Measurements from ENCODE around the gene APOL1. TPM values are rescaled to one million over a fixed set of nuclear protein-coding genes. Genes with fewer than 3 reads are reported as not detected.
A peak's percentile ranks its signal among the peaks of the same experiment; 100 is the strongest.

Gene APOL1
- total RNA-seq, 1 donor, result 10.3 TPM

DNA sequence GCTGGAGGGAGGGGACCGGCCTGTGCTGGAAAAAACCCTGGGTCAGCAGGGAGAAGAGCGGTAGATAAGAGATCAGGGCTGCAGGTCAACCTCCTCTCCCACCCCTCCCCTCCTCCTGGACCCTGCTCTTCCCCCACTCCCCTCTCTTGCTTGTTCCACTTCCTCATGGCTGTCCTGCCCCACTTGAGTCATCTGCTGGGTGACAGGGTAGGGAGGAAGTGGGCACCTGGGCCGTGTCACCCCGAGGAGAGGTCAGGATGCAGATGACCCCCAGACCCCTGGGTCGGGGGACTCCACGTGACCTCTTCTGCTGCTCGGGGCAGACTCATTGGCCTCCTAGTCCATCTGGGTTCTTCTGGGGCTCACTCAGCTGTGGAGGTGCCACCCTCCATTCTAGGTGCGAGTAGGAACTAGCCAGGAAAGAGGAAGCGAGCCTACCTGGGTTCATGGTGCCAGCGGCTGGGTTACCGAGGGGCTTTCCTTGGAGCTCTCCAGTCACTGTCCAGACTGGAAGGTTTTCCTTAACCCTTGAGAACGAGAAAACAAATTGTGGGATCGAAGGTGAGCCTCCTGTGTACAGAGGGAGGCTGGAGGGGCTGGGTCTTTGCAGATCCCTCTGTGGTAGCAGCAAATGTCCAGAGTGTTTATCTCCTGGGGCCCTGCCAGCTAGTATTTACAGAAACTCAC, 20.1 kb upstream of the APOL1 start:
- no peak for DNase-seq (ENCODE audit: low read depth)
- TF ChIP-seq, protein P1, sequence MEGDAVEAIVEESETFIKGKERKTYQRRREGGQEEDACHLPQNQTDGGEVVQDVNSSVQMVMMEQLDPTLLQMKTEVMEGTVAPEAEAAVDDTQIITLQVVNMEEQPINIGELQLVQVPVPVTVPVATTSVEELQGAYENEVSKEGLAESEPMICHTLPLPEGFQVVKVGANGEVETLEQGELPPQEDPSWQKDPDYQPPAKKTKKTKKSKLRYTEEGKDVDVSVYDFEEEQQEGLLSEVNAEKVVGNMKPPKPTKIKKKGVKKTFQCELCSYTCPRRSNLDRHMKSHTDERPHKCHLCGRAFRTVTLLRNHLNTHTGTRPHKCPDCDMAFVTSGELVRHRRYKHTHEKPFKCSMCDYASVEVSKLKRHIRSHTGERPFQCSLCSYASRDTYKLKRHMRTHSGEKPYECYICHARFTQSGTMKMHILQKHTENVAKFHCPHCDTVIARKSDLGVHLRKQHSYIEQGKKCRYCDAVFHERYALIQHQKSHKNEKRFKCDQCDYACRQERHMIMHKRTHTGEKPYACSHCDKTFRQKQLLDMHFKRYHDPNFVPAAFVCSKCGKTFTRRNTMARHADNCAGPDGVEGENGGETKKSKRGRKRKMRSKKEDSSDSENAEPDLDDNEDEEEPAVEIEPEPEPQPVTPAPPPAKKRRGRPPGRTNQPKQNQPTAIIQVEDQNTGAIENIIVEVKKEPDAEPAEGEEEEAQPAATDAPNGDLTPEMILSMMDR (IDR thresholded peaks at IDR 0.05; ENCODE audit: insufficient read depth, low read length), result no peak
- H3K4me3 ChIP-seq (ENCODE audit: low read depth, low read length), result no peak overlapping the region

DNA sequence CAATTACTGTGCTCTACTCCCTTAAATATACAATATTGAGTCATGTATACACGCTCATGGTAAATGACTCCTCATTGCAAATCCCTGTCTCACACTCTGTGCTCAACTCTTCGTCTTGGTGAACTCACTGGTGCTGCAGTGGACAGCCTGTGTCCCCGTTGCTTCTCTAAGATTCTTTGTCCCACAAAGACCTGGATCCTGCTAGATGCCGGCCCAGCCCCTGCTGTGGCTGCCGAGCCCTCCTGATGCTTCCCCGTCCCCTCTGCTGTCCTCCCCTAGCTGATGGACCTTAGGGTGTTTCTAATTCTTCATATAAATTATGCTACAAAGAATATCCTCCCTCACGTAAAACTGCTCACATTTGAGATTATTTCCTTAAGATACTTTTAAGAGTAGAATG, 19.1 kb upstream of the APOL1 start:
- DNase-seq (ENCODE audit: low read depth), result no peak
- TF ChIP-seq, protein P1 (IDR thresholded peaks at IDR 0.05; ENCODE audit: insufficient read depth, low read length), result no peak

DNA sequence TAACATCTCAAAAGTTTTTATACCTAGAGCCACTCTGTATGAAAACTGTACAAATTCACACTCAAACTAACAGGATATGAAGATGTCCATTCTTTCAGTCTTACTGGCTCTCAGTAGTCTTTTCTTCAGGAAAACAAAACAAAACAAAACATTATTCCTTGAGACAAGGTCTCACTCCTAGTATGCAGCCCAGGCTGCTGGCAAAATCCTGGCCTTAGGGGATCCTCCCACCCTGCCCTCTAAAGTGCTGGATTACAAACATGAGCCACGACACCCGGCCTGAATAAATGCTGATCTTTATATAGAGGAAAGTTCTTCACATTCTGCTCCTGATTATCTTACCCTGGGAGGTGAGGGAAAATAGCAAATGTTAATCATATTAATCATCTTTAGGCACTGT, 18.7 kb upstream of the APOL1 start:
- no peak for DNase-seq (ENCODE audit: low read depth)
- no peak overlapping the region for H3K4me3 ChIP-seq (ENCODE audit: low read depth, low read length)
- TF ChIP-seq, protein P1 (IDR thresholded peaks at IDR 0.05; ENCODE audit: insufficient read depth, low read length), result no peak

More for the DNA sequence above, 19.1 kb upstream of the APOL1 start:
- no peak overlapping the region for H3K4me3 ChIP-seq (ENCODE audit: low read depth, low read length)

DNA sequence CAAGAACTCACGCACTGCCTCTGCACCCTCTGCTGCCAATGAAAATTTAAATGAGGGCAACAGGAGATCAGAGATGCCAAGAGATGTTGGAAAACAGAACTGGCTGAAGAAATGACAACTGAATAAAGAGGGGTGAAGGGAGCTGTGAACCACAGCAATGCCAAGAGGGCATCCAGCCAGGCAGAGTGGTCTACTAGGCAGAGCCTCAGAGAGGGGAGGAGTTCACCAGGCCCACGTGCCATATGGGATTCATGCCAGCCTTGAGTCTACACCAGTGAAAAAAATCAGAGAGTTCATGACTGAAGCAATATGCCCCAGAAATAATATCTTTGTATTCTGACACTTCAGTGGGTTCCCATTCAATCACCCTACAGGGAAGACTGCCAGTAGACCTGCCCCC, 18.0 kb upstream of the APOL1 start:
- DNase-seq (ENCODE audit: low read depth), result peak; percentile 18
- no peak overlapping the region for H3K4me3 ChIP-seq (ENCODE audit: low read depth, low read length)
- TF ChIP-seq, protein P1 (IDR thresholded peaks at IDR 0.05; ENCODE audit: insufficient read depth, low read length), result no peak

DNA sequence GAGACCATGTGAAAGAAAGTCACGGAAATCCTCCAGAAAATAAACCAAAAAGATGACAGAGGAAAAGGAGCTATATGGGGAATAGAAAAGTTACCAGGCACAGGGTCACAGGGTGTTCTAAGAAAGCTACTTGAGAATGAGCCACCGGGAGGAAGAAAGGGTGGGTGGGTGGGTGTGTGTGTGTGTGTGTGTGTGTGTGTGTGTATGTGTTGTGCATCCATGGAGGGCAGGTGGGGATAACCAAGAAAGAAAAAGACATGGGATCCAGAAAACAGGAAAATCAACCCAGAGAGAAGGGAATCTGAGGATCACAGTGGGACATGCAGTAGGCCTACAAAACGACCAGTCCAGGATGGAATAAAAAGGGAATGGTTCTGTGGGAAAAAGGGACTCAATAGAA, 17.3 kb upstream of the APOL1 start:
- TF ChIP-seq, protein P1 (IDR thresholded peaks at IDR 0.05; ENCODE audit: insufficient read depth, low read length), result no peak
- no peak overlapping the region for H3K4me3 ChIP-seq (ENCODE audit: low read depth, low read length)
- no peak for DNase-seq (ENCODE audit: low read depth)

DNA sequence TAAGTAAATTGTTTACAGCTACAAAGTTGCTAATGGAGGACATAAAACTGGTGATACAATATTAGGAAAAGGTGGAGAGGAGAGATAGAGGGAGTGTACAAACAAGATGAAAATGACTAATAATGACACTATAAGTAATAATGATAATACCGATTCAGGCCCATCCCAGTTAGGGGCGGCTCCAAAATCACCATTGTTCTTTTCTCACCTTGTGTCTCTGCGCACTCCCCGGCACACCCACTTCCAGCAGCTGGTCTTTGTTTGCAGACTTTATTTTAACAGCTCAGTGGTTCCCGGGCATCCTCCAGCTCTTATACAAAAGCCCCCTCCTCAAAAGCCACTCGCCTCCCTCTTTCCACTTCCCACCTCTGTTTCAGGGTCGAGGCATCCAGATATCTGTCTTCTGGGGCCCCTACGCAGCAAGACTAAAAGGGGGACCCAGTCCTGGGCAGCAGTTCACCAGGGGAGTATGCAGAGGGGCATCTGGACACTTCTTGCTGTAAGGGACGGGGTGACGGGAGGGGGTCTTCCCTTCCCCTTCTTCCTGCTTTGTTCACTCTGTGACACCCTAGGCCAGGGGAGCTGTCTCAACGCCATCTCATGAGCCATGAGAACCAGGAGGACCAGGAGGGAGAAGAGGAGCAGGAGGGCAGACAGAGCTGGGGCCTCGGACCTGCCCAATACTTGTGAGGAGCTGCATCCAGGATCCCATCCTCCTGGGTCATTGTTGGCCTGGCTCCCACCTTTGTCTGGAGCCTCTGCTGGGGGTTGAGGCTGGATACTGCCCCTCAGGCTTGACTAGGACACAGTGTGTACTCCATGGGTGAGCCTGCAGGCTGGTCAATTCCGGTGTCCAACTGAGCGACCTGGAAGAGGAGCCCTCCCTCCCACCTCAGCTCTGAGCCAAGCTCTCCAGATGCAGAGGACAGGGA, 16.3 kb upstream of the APOL1 start:
- H3K4me3 ChIP-seq (ENCODE audit: low read depth, low read length), result peak overlapping the region; percentile 84
- TF ChIP-seq, protein P1 (IDR thresholded peaks at IDR 0.05; ENCODE audit: insufficient read depth, low read length), result no peak
- DNase-seq (ENCODE audit: low read depth), result no peak
